GM12892 (cell line): Measurements from ENCODE around the gene CD68.

Source experiments
- DNase-seq: peaks from one replicate; pipeline ENCODE4 v3.0.0; 2011; ENCODE audit not compliant: insufficient read length
- FAIRE-seq: peaks from 2 replicates; lab custom pipeline; 2011; peaks lifted over from hg19 to GRCh38; lab: Jason Lieb, UNC
- POLR2A ChIP-seq: IDR thresholded peaks from 2 replicates; pipeline ENCODE4 v1.6.1; 2011; ENCODE audit warnings: low read depth, low read length, control low read depth
- POLR2AphosphoS5 ChIP-seq: IDR thresholded peaks from 2 replicates; pipeline ENCODE4 v1.6.1; 2011; ENCODE audit warnings: low read depth, low read length, control low read depth
- TAF1 ChIP-seq: IDR thresholded peaks from 2 replicates; pipeline ENCODE4 v1.6.1; 2011; ENCODE audit warnings: low read depth, mild to moderate bottlenecking, control low read depth, low read length, borderline replicate concordance

The CD68 gene

GRCh38 chr17:7575481-7575883 lies 4.0 kb upstream of the CD68 start:
- no peak for FAIRE-seq

GRCh38 chr17:7575959-7576358 lies 3.5 kb upstream of the CD68 start:
- no peak for DNase-seq
- no peak for FAIRE-seq
- no peak for TF ChIP-seq POLR2AphosphoS5

More at GRCh38 chr17:7575481-7575883, 4.0 kb upstream of the CD68 start:
- TF ChIP-seq TAF1, result no peak
- TF ChIP-seq POLR2AphosphoS5, result peak; percentile 54; the same call in 1 of the 2 replicates
- peak; percentile 50; the same call in 1 of the 2 replicates for TF ChIP-seq POLR2A
- DNase-seq, result no peak

GRCh38 chr17:7576432-7576937 lies 3.0 kb upstream of the CD68 start:
- FAIRE-seq (no peak), DNase-seq (no peak)
- peak; percentile 94 for TF ChIP-seq POLR2AphosphoS5
- peak; percentile 84 for TF ChIP-seq POLR2A
- TF ChIP-seq TAF1, result no peak

- FAIRE-seq (no peak), DNase-seq (no peak)
- TF ChIP-seq TAF1 (no peak), POLR2A (no peak), POLR2AphosphoS5 (peak; percentile 31; the same call in 1 of the 2 replicates)
Measured at GRCh38 chr17:7577327-7578199, 1.9 kb upstream of the CD68 start.

GRCh38 chr17:7579834-7580603 lies 581 bp downstream of the CD68 start:
- TF ChIP-seq TAF1, result no peak
- no peak; the same call in none of the 2 replicates for TF ChIP-seq POLR2AphosphoS5
- no peak for TF ChIP-seq POLR2A
- peak; percentile 77 for FAIRE-seq
- no peak for DNase-seq

GRCh38 chr17:7580604-7581575 lies 1.5 kb downstream of the CD68 start:
- FAIRE-seq (no peak), DNase-seq (no peak)
- no peak for TF ChIP-seq TAF1

- TF ChIP-seq POLR2AphosphoS5 (no peak), POLR2A (no peak), TAF1 (no peak)
- DNase-seq, result no peak
- no peak for FAIRE-seq
Measured at GRCh38 chr17:7582396-7583252, 3.2 kb downstream of the CD68 start.

GRCh38 chr17:7583253-7584109 lies 4.0 kb downstream of the CD68 start, which contains the start of gene MPDU1:
MPDU1 (plus strand) TSS chr17:7583852; CDS start chr17:7583863, 11 bp downstream.
- FAIRE-seq, result peak; percentile 99

GRCh38 chr17:7586673-7587419 lies 7.4 kb downstream of the CD68 start:
- no peak for TF ChIP-seq POLR2AphosphoS5
- TF ChIP-seq POLR2A, result no peak
- no peak for TF ChIP-seq TAF1
- FAIRE-seq (no peak), DNase-seq (no peak)

More at GRCh38 chr17:7583253-7584109, 4.0 kb downstream of the CD68 start, which contains the start of gene MPDU1:
- DNase-seq, result peak; percentile 87
- TF ChIP-seq POLR2A, result peak; percentile 97
- TF ChIP-seq POLR2AphosphoS5, result peak; percentile 91
- peak; percentile 94 for TF ChIP-seq TAF1
